PC-3 (cell line): ENCODE results near the gene ST6GALNAC1.

ENCODE experiments used
- EZH2 ChIP-seq: fragments of 300-600 bp; sonication (generic); IDR thresholded peaks from one replicate; pipeline ENCODE4 v1.6.1; 2017; ENCODE audit warnings: antibody characterized with exemption, mild to moderate bottlenecking, low read length; ENCODE audit not compliant: unreplicated experiment
- TF ChIP-seq, protein P1 (sequence below): fragments of 300-600 bp; sonication (generic); conservative IDR thresholded peaks from 2 replicates; pipeline ENCODE4 v1.5.1; 2017; ENCODE audit warnings: antibody characterized with exemption, low read depth, mild to moderate bottlenecking, low read length

DNA sequence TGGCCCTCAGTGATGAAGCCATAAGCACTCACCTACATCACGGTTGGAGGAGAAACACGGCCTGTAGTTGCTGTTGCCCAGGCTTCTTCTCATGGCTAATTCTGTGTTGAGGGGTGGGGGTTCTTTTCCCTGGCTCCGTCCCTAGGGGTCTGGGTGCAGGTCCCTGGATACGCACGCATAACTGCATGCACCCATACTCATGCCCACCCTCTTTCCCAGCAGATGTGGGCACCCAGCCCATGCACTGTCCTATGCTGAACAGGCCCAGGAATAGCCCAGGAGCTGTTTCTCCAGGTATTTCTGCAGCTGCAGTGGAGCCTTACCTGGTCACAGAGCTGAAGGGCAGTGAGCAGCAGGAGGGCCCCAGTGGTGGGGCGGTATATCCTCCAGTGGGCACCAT, 18.1 kb downstream of the ST6GALNAC1 start:
- TF ChIP-seq, protein P1, sequence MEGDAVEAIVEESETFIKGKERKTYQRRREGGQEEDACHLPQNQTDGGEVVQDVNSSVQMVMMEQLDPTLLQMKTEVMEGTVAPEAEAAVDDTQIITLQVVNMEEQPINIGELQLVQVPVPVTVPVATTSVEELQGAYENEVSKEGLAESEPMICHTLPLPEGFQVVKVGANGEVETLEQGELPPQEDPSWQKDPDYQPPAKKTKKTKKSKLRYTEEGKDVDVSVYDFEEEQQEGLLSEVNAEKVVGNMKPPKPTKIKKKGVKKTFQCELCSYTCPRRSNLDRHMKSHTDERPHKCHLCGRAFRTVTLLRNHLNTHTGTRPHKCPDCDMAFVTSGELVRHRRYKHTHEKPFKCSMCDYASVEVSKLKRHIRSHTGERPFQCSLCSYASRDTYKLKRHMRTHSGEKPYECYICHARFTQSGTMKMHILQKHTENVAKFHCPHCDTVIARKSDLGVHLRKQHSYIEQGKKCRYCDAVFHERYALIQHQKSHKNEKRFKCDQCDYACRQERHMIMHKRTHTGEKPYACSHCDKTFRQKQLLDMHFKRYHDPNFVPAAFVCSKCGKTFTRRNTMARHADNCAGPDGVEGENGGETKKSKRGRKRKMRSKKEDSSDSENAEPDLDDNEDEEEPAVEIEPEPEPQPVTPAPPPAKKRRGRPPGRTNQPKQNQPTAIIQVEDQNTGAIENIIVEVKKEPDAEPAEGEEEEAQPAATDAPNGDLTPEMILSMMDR: no peak
- no peak for TF ChIP-seq EZH2
